H1 (cell line): ENCODE results near the gene IFT122.

Source experiments
- BRCA1 ChIP-seq: IDR thresholded peaks from 2 replicates; pipeline ENCODE4 v1.6.1; 2012; ENCODE audit warnings: low read depth, low read length, improper control_type of control experiment
- POLR2AphosphoS5 ChIP-seq: IDR thresholded peaks from 2 replicates; pipeline ENCODE4 v1.6.1; 2011; ENCODE audit warnings: low read depth, low read length

- TF ChIP-seq BRCA1 (no peak), POLR2AphosphoS5 (no peak)
These were observed 78.1 kb downstream of the IFT122 start for GRCh38 chr3:129518038-129518561.
